Body of pancreas (tissue), 4 donors: ENCODE measurements around the gene SELENOH.

Experiments used
- CTCF ChIP-seq, 7 experiments: fragments of 450-650 bp in 4 of 7; fragments of 200-600 bp in 3 of 7; sonication (generic) in 3 of 7; IDR thresholded peaks; one replicate each; pipeline ENCODE4 v1.5.1; 2016 to 2019; ENCODE audit warnings: antibody characterized with exemption in 7 of 7
- POLR2A ChIP-seq, 3 donors: fragments of 450-650 bp; IDR thresholded peaks; one replicate each; pipeline ENCODE4 v1.6.1; 2016; ENCODE audit warnings: antibody characterized with exemption in 3 of 3, mild to moderate bottlenecking in 2 of 3

GRCh38 chr11:57764972-57765371, 23.7 kb downstream of the SELENOH start:
- TF ChIP-seq CTCF (IDR thresholded peaks at IDR 0.05) (no peak), POLR2A (IDR thresholded peaks at IDR 0.05) (no peak)
